Vagina (tissue), 2 donors: ENCODE results near the gene ASH1L. TPM values are rescaled to one million over a fixed set of nuclear protein-coding genes. Genes with fewer than 3 reads are reported as not detected.
"Not testable (repeated sequence)": the region's sequence is repeated elsewhere in the genome, so short reads cannot be mapped to it uniquely, and the experiment has no call there.

Source experiments
- DNase-seq, 2 donors: peaks; one replicate each; pipeline ENCODE4 v3.0.0-alpha.2; 2017; ENCODE audit errors: extremely low spot score in 2 of 2
- H3K27ac ChIP-seq: fragments of 200-600 bp; sonication (generic); one replicate; pipeline ENCODE4 v1.5.1; 2019
- H3K27me3 ChIP-seq: fragments of 200-600 bp; sonication (generic); one replicate; pipeline ENCODE4 v1.5.1; 2019
- H3K36me3 ChIP-seq, 2 donors: fragments of 200-600 bp; sonication (generic); one replicate each; pipeline ENCODE4 v1.5.1; 2017 to 2019
- H3K4me1 ChIP-seq: fragments of 200-600 bp; sonication (generic); one replicate; pipeline ENCODE4 v1.5.1; 2019
- H3K4me3 ChIP-seq, 2 donors: fragments of 200-600 bp; sonication (generic); 1 replicate in 1 of 2; 2 replicates in 1 of 2; pipeline ENCODE4 v1.5.1; 2016 to 2019
- H3K9me3 ChIP-seq: fragments of 200-600 bp; sonication (generic); one replicate; pipeline ENCODE4 v1.5.1; 2019
- POLR2A ChIP-seq, 2 donors: fragments of 450-650 bp; IDR thresholded peaks; one replicate each; pipeline ENCODE4 v1.6.1; 2017; ENCODE audit warnings: antibody characterized with exemption in 2 of 2, mild to moderate bottlenecking in 2 of 2, moderate library complexity in 2 of 2
- POLR2AphosphoS5 ChIP-seq, 2 donors: sonication (generic); formaldehyde crosslinking; IDR thresholded peaks; one replicate each; pipeline ENCODE4 v1.9.0; 2017; ENCODE audit warnings: antibody characterized with exemption in 2 of 2, mild to moderate bottlenecking in 2 of 2, low read depth in 1 of 2; ENCODE audit not compliant: insufficient read depth in 1 of 2
- intact Hi-C: fragments of 100-400 bp; cut with DNase I; formaldehyde crosslinking; loops from one replicate; pipeline ENCODE4 v1.15.1; 2023
- total RNA-seq: library from RNA; depleted of rRNA; stranded (reverse); fragments of >200 nt; gene quantifications from one replicate; pipeline ENCODE4 v1.2.3, GENCODE V29; 2016
- TF ChIP-seq, protein P1 (sequence below), 3 experiments: fragments of 450-650 bp in 2 of 3; fragments of 200-600 bp in 1 of 3; sonication (generic) in 1 of 3; IDR thresholded peaks; one replicate each; pipeline ENCODE4 v1.5.1; 2017 to 2019; ENCODE audit warnings: antibody characterized with exemption in 3 of 3, mild to moderate bottlenecking in 2 of 3, moderate library complexity in 2 of 3

ASH1L gene
- total RNA-seq, 1 donor from 2014 or later: 74.9 TPM

DNA sequence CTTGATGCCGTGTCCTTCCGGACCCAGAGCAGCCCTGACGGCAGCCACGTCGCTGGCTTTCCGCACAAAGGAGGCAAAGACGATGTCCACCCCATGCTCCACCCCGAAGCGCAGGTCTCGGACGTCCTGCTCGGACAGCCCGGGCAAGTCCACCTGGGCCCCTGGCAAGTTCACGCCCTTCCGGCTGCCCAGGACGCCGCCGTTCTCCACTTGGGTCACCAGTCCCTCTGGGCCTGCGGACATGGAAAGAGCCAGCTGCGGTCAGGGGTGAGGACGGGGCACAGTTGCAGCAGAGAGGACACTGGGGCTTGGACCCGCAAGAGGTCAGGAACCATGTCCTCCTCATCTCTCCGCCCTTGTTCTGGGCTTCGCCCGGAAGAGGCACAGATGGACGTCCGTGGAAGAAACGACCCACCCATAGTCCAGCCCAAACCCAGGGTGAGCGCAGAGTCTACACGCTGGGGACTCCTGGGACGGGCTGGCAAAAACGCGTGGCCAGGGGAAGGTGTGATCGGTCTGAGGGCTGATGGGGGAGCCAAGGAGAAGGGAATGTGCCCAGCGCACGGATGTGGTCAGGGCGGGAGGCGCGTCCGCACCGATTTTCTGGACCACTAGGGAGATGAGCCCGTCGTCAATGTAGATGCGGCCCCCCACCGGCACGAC lies 268.0 kb downstream of the ASH1L start:
- Histone ChIP-seq H3K27ac (no peak overlapping the region), H3K27me3 (no peaks in the 10 kb centered on the region), H3K9me3 (no peaks in the 10 kb centered on the region), H3K4me1 (peaks cover 15% of the 10 kb centered on the region), H3K36me3 (no peaks in the 10 kb centered on the region), H3K4me3 (peak overlapping the region in 1 of 2 donors; percentile 25)
- TF ChIP-seq POLR2AphosphoS5 (IDR thresholded peaks at IDR 0.05; ENCODE audit: insufficient read depth in 1 of 2, low read depth in 1 of 2) (no peak), POLR2A (IDR thresholded peaks at IDR 0.05) (no peak)
- TF ChIP-seq, protein P1, sequence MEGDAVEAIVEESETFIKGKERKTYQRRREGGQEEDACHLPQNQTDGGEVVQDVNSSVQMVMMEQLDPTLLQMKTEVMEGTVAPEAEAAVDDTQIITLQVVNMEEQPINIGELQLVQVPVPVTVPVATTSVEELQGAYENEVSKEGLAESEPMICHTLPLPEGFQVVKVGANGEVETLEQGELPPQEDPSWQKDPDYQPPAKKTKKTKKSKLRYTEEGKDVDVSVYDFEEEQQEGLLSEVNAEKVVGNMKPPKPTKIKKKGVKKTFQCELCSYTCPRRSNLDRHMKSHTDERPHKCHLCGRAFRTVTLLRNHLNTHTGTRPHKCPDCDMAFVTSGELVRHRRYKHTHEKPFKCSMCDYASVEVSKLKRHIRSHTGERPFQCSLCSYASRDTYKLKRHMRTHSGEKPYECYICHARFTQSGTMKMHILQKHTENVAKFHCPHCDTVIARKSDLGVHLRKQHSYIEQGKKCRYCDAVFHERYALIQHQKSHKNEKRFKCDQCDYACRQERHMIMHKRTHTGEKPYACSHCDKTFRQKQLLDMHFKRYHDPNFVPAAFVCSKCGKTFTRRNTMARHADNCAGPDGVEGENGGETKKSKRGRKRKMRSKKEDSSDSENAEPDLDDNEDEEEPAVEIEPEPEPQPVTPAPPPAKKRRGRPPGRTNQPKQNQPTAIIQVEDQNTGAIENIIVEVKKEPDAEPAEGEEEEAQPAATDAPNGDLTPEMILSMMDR (IDR thresholded peaks at IDR 0.05): no peak
- intact Hi-C loops: no loop called here
- no peak for DNase-seq

DNA sequence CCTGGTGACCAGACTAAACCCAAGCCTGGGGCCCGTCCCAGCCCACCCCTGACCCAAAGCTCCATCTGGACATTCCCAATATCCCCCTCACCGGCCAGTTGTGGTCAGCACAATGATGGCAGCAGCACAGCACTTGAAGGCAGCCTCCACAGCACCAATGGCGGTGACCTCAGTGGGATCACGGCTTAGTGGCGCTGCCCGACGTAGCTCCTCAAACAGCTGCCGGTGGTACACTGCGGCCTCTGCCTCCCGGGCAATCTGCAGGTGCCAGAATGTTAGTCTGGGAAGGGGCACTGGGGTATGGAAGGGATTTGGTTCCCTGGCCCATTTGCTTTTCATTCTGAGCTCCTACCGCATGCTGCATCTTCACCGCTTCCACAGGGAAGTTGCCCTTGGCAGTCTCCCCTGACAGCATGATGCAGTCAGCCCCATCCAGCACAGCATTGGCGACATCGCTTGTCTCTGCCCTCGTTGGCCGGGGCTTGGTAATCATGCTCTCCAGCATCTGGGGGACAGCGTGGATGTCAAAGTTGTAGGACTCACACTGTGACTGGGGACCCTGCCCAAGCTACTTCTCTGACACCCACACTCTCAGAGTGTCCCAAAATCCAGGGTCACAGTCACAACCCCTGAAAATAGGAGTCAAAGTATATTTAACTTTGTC lies 269.4 kb downstream of the ASH1L start:
- H3K9me3 ChIP-seq: no peaks in the 10 kb centered on the region
- no peaks in the 10 kb centered on the region for H3K36me3 ChIP-seq
- H3K4me1 ChIP-seq: peaks cover 15% of the 10 kb centered on the region
- TF ChIP-seq POLR2AphosphoS5 (IDR thresholded peaks at IDR 0.05; ENCODE audit: insufficient read depth in 1 of 2, low read depth in 1 of 2) (no peak), POLR2A (IDR thresholded peaks at IDR 0.05) (no peak)
- TF ChIP-seq, protein P1 (IDR thresholded peaks at IDR 0.05): no peak
- no peak overlapping the region for H3K4me3 ChIP-seq
- no peak for DNase-seq
- H3K27me3 ChIP-seq: no peaks in the 10 kb centered on the region
- H3K27ac ChIP-seq: no peak overlapping the region
- intact Hi-C loops: no loop called here

DNA sequence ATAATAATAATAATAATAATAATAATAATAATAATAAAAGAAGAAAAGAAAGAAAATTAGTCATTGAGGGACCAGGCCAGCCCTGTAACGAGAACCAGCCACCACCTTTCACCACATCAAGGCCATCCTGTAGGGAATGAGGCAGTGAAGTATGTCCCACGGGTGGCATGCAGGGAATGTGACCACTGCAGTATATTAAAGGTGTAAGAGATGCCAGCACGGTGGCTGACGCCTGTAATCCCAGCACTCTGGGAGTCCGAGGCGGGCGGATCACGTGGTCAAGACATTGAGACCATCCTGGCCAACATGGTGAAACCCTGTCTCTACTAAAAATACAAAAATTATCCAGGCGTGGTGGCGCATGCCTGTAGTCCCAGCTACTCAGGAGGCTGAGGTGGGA lies 271.6 kb downstream of the ASH1L start:
- DNase-seq, intact Hi-C loops, H3K9me3 ChIP-seq, H3K4me3 ChIP-seq, H3K27me3 ChIP-seq, H3K27ac ChIP-seq, H3K36me3 ChIP-seq: not testable (repeated sequence)
- H3K4me1 ChIP-seq: peaks cover 15% of the 10 kb centered on the region

DNA sequence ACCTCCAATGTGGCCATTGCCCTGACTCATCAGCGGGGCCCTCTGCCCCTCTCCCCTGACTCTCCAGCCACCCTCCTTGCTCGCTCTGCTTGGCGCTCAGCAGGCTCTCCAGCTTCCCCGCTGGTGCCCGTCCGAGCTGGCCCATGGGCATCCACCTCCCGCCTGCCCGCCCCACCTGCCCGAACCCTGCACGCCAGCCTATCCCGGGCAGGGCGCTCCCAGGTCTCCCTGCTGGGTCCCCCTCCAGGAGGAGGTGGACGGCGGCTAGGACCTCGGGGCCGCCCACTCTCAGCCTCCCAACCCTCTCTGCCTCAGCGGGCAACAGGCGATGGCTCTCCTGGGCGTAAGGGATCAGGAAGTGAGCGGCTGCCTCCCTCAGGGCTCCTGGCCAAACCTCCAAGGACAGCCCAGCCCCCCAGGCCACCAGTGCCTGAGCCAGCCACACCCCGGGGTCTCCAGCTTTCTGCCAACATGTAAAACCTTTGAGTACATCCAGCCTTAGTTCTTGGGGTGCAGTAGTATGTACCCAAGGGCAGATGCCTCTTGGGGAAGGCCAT lies 274.5 kb downstream of the ASH1L start:
- Histone ChIP-seq H3K4me1 (no peaks in the 10 kb centered on the region), H3K27me3 (no peaks in the 10 kb centered on the region), H3K36me3 (peaks cover 0 to 5% of the 10 kb centered on the region in 2 donors), H3K9me3 (no peaks in the 10 kb centered on the region), H3K4me3 (no peak overlapping the region), H3K27ac (no peak overlapping the region)
- intact Hi-C loops: no loop called here
- no peak for DNase-seq
- TF ChIP-seq, protein P1 (IDR thresholded peaks at IDR 0.05): no peak
- no peak for TF ChIP-seq POLR2AphosphoS5 (IDR thresholded peaks at IDR 0.05; ENCODE audit: insufficient read depth in 1 of 2, low read depth in 1 of 2)
- TF ChIP-seq POLR2A (IDR thresholded peaks at IDR 0.05): no peak

DNA sequence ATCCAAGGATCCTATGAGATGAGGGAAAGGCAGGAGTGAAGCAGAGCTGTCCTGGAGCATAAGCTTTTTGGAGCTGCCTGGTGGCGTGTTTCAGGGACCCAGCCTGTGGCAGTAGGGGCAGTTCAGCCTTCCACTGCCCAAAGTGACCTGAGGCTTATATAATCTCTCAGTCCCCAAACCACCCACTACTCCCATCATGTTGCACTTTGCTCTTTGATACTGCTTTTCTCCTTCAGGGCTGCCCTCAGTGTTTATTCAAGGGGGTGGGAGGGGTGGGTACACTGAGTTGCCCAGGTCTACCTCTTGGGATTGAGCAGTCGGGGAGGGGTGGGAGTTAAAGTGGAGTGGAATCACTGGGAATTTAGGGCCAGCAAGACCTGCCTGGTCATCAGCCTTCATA lies 276.1 kb downstream of the ASH1L start:
- no peak overlapping the region for H3K4me3 ChIP-seq
- no peak for TF ChIP-seq POLR2A (IDR thresholded peaks at IDR 0.05)
- TF ChIP-seq, protein P1 (IDR thresholded peaks at IDR 0.05): no peak
- no peak for TF ChIP-seq POLR2AphosphoS5 (IDR thresholded peaks at IDR 0.05; ENCODE audit: insufficient read depth in 1 of 2, low read depth in 1 of 2)
- H3K9me3 ChIP-seq: no peaks in the 10 kb centered on the region
- H3K36me3 ChIP-seq: peaks cover 0 to 5% of the 10 kb centered on the region in 2 donors
- DNase-seq: no peak
- H3K27me3 ChIP-seq: no peaks in the 10 kb centered on the region
- intact Hi-C loops: no loop called here
- no peaks in the 10 kb centered on the region for H3K4me1 ChIP-seq
- no peak overlapping the region for H3K27ac ChIP-seq
